Mesothelial cell of epicardium (in vitro differentiated cells): Measurements from ENCODE around the gene TMEM30B. TPM values are rescaled to one million over a fixed set of nuclear protein-coding genes. Genes with fewer than 3 reads are reported as not detected.
A peak's percentile ranks its signal among the peaks of the same experiment; 100 is the strongest.

Experiments used
- DNase-seq, 2 experiments: peaks; one replicate each; pipeline ENCODE4 v3.0.0; 2021; ENCODE audit warnings: low spot score in 2 of 2; ENCODE audit not compliant: unreplicated experiment in 2 of 2
- H3K27ac Mint-ChIP-seq: 2 replicates; pipeline ENCODE4 v1.8.0; 2021; ENCODE audit warnings: mixed read lengths
- H3K27me3 Mint-ChIP-seq: 2 replicates; pipeline ENCODE4 v1.8.0; 2021; ENCODE audit warnings: low read depth, mixed read lengths
- H3K36me3 Mint-ChIP-seq: 2 replicates; pipeline ENCODE4 v1.8.0; 2021; ENCODE audit warnings: mixed read lengths
- H3K4me1 Mint-ChIP-seq: 2 replicates; pipeline ENCODE4 v1.8.0; 2021; ENCODE audit warnings: mixed read lengths
- H3K4me3 Mint-ChIP-seq: 2 replicates; pipeline ENCODE4 v1.8.0; 2021; ENCODE audit warnings: mild to moderate bottlenecking, moderate library complexity, mixed read lengths
- H3K9me3 Mint-ChIP-seq: 2 replicates; pipeline ENCODE4 v1.8.0; 2021; ENCODE audit warnings: mixed read lengths
- CTCF ChIP-seq: fragments of 200-600 bp; sonication (generic); IDR thresholded peaks from one replicate; pipeline ENCODE4 v1.5.0; 2021; ENCODE audit warnings: antibody characterized with exemption; ENCODE audit not compliant: unreplicated experiment
- total RNA-seq: library from RNA; stranded (reverse); gene quantifications from 3 replicates; pipeline ENCODE4 v1.2.1, GENCODE V29; 2021

Gene TMEM30B
- total RNA-seq, 1 donor from 2014 or later: 11.2 TPM

GRCh38 chr14:61280092-61280525 is 1.0 kb downstream of the TMEM30B start:
- H3K9me3 Mint-ChIP-seq: no peaks in the 10 kb centered on the region
- no peak for DNase-seq
- peaks cover 19% of the 10 kb centered on the region for H3K4me1 Mint-ChIP-seq
- no peak for TF ChIP-seq CTCF
- H3K4me3 Mint-ChIP-seq: peak overlapping the region; percentile 81
- peaks cover 43% of the 10 kb centered on the region for H3K27me3 Mint-ChIP-seq
- H3K36me3 Mint-ChIP-seq: no peaks in the 10 kb centered on the region
- H3K27ac Mint-ChIP-seq: peak overlapping the region; percentile 72

DNA sequence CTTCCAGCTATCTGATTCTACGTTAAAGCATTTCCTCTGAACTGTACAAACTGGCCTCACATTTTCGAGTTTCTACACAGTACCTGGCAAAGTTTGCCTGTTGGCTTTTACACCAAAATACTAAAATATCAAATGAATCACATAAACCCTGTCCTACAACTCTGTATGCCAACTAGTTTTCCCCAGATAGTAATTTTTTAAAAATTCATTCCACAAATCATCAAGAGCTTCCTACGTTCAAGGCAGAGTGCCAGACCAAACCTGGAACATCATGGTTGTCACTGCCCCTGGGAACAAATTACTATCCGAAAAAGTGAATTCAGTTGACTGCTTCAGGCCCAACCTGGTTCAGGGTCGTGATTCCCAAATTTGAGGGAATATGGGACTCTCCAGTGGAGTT is 2.1 kb downstream of the TMEM30B start:
- peaks cover 19% of the 10 kb centered on the region for H3K4me1 Mint-ChIP-seq
- TF ChIP-seq CTCF: no peak
- no peaks in the 10 kb centered on the region for H3K9me3 Mint-ChIP-seq
- H3K4me3 Mint-ChIP-seq: peak overlapping the region; percentile 81
- peaks cover 44% of the 10 kb centered on the region for H3K27me3 Mint-ChIP-seq
- DNase-seq: no peak
- H3K27ac Mint-ChIP-seq: no peak overlapping the region
- H3K36me3 Mint-ChIP-seq: no peaks in the 10 kb centered on the region

DNA sequence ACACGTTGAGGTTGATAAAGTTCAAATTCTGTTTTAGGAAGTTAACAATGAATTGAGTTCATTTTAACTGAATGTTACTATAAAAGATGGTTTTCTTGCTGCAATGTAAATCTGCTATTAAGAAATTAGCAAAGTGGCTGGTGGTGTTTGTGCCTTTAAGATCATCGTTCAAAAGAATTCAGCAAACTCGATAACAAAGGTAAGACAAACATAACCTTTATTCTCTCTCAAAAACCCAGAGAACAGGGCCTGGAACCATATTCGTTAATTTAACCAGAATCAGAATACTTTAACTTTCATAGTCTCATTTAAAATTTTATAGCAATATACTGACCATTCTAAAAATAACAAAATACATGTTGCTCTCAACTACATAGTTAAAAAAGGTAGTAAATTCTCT is 3.4 kb downstream of the TMEM30B start:
- no peak overlapping the region for H3K27ac Mint-ChIP-seq
- no peak for TF ChIP-seq CTCF
- peaks cover 39% of the 10 kb centered on the region for H3K27me3 Mint-ChIP-seq
- H3K4me3 Mint-ChIP-seq: no peak overlapping the region
- no peak for DNase-seq
- H3K9me3 Mint-ChIP-seq: no peaks in the 10 kb centered on the region
- H3K4me1 Mint-ChIP-seq: peaks cover 19% of the 10 kb centered on the region
- H3K36me3 Mint-ChIP-seq: no peaks in the 10 kb centered on the region

- H3K4me3 Mint-ChIP-seq: no peak overlapping the region
- H3K27ac Mint-ChIP-seq: no peak overlapping the region
- peaks cover 38% of the 10 kb centered on the region for H3K27me3 Mint-ChIP-seq
- no peak for DNase-seq
- TF ChIP-seq CTCF: no peak
- H3K36me3 Mint-ChIP-seq: no peaks in the 10 kb centered on the region
- peaks cover 21% of the 10 kb centered on the region for H3K4me1 Mint-ChIP-seq
- H3K9me3 Mint-ChIP-seq: no peaks in the 10 kb centered on the region
Observed at GRCh38 chr14:61277232-61277631, 3.9 kb downstream of the TMEM30B start.

- Mint-ChIP-seq H3K4me3 (no peak overlapping the region), H3K27me3 (peaks cover 25% of the 10 kb centered on the region), H3K27ac (no peak overlapping the region), H3K4me1 (peaks cover 5% of the 10 kb centered on the region), H3K36me3 (no peaks in the 10 kb centered on the region), H3K9me3 (no peaks in the 10 kb centered on the region)
- no peak for DNase-seq
- TF ChIP-seq CTCF: no peak
Observed at GRCh38 chr14:61271552-61271951, 9.6 kb downstream of the TMEM30B start.

DNA sequence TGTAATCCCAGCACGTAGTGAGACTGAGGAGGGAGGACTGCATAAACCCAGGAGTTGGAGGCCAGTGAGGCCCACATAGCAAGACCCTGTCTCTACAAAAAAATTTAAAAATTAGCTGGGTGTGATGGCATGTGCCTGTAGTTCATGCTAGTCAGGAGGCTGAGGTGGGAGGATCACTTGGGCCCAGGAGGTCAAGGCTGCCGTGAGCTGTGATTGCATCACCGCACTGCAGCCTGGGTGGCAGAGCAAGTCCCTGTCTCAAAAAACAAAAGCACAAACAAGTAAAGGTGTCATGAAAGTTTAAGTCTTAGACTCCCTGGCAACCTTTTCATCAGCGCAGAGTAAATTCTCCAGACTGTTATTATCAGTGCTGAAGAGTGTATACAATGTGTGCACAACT is 10.4 kb downstream of the TMEM30B start:
- H3K9me3 Mint-ChIP-seq: no peaks in the 10 kb centered on the region
- H3K27me3 Mint-ChIP-seq: peaks cover 25% of the 10 kb centered on the region
- H3K36me3 Mint-ChIP-seq: no peaks in the 10 kb centered on the region
- no peak overlapping the region for H3K4me3 Mint-ChIP-seq
- TF ChIP-seq CTCF: no peak
- H3K4me1 Mint-ChIP-seq: peaks cover 5% of the 10 kb centered on the region
- no peak overlapping the region for H3K27ac Mint-ChIP-seq
- no peak for DNase-seq
